CD4-positive, alpha-beta T cell (primary cell): ENCODE measurements around the gene HBEGF. TPM values are rescaled to one million over a fixed set of nuclear protein-coding genes. Genes with fewer than 3 reads are reported as not detected.
A peak's percentile ranks its signal among the peaks of the same experiment; 100 is the strongest.

Experiments
- ATAC-seq: fragments of 200-7000 bp; cut with Tn5 transposase; one replicate; pipeline ENCODE4 v1.10.0; 2022; ENCODE audit warnings: mild to moderate bottlenecking; ENCODE audit not compliant: poor library complexity
- CTCF ChIA-PET: fragments of 350-600 bp; sonication (Branson Sonifier 250); formaldehyde crosslinking; loops from one replicate; lab custom pipeline; 2021; ENCODE audit warnings: antibody characterized with exemption, inconsistent platforms; lab: Charles Lee
- POLR2A ChIA-PET: fragments of 350-600 bp; sonication (Branson Sonifier 250); formaldehyde crosslinking; loops from one replicate; lab custom pipeline; 2021; ENCODE audit warnings: antibody characterized with exemption, inconsistent platforms; lab: Charles Lee
- DNase-seq, 14 experiments: peaks; one replicate each; pipeline ENCODE4 v3.0.0-alpha.2; 2013 to 2020; ENCODE audit warnings: mixed read lengths in 2 of 14
- H3K27ac ChIP-seq, 2 donors: one replicate each; pipeline versions ENCODE4 v1.5.1 to v1.7.0; 2013; ENCODE audit warnings: low read length in 2 of 2, low read depth in 1 of 2, mild to moderate bottlenecking in 1 of 2
- H3K27me3 ChIP-seq, 2 experiments: 1 replicate in 1 of 2; 2 replicates in 1 of 2; pipeline versions ENCODE4 v1.6.1 to v1.7.0; 2013; ENCODE audit warnings: low read length in 2 of 2, control low read depth in 1 of 2, mild to moderate bottlenecking in 1 of 2, moderate library complexity in 1 of 2; ENCODE audit not compliant: insufficient read depth in 2 of 2, control insufficient read depth in 1 of 2
- H3K36me3 ChIP-seq: one replicate; pipeline ENCODE4 v1.6.1; 2013; ENCODE audit warnings: low read length, control low read depth; ENCODE audit not compliant: insufficient read depth
- H3K4me1 ChIP-seq: one replicate; pipeline ENCODE4 v1.6.1; 2013; ENCODE audit warnings: low read length, control low read depth; ENCODE audit not compliant: insufficient read depth
- H3K4me3 ChIP-seq: one replicate; pipeline ENCODE4 v1.5.1; 2013; ENCODE audit warnings: mild to moderate bottlenecking, low read length, moderate library complexity
- H3K9me3 ChIP-seq, 2 experiments: 1 replicate in 1 of 2; 2 replicates in 1 of 2; pipeline versions ENCODE4 v1.6.1 to v1.7.0; 2013; ENCODE audit warnings: low read length in 2 of 2, mild to moderate bottlenecking in 2 of 2, control low read depth in 1 of 2, moderate library complexity in 1 of 2; ENCODE audit not compliant: control insufficient read depth in 1 of 2, insufficient read depth in 1 of 2
- H3K27ac Mint-ChIP-seq: one replicate; pipeline ENCODE4 v1.8.0; 2020; ENCODE audit warnings: mixed read lengths
- H3K27me3 Mint-ChIP-seq: one replicate; pipeline ENCODE4 v1.8.0; 2021; ENCODE audit warnings: mixed read lengths
- H3K36me3 Mint-ChIP-seq: one replicate; pipeline ENCODE4 v1.8.0; 2021; ENCODE audit warnings: low read depth, mixed read lengths
- H3K4me1 Mint-ChIP-seq: one replicate; pipeline ENCODE4 v1.8.0; 2021; ENCODE audit warnings: low read depth, mixed read lengths
- H3K4me3 Mint-ChIP-seq: one replicate; pipeline ENCODE4 v1.8.0; 2020; ENCODE audit warnings: mild to moderate bottlenecking, mixed read lengths
- H3K9me3 Mint-ChIP-seq: one replicate; pipeline ENCODE4 v1.8.0; 2020; ENCODE audit warnings: mixed read lengths
- CTCF ChIP-seq: fragments of 200-600 bp; IDR thresholded peaks from one replicate; pipeline ENCODE4 v1.8.0; 2022; ENCODE audit warnings: antibody characterized with exemption, mild to moderate bottlenecking
- intact Hi-C, 2 experiments: fragments of 100-400 bp; cut with DNase I in 1 of 2; cut with micrococcal nuclease in 1 of 2; formaldehyde crosslinking; loops; one replicate each; pipeline versions ENCODE4 v1.15.1 to v1.9.0; 2023 to 2025; cut with DNase I, micrococcal nuclease
- total RNA-seq, 174 experiments: library from RNA in 2 of 174; stranded (reverse) in 2 of 174; gene quantifications; one replicate each; pipeline ENCODE4 v1.2.3 and lab custom pipeline; 2021 to 2026

Gene HBEGF
- total RNA-seq, 2 experiments from 2014 or later = 3.6 to 4.2 TPM

DNA sequence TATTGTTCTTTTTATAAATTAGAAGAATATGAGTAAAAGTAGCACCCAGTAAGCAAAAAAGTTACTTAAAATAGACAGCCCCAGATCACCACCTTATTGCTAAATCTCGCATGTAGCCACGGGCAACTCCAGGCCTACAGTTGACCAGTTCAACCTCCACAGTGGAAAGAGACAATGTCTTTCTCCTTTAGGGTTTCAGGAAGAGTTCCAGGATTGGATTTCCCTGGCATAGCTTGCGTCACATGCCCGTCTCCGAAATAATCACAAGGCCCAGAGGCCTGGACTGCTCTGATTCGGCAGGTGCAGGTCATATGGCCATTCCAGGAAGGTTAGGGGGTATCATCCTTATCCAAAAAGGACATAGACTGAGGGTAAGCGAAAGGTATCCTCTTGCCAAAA lies 33.6 kb downstream of the HBEGF start:
- no peaks in the 10 kb centered on the region for H3K9me3 ChIP-seq
- ATAC-seq (no peak), DNase-seq (no peak)
- no peak overlapping the region for H3K27ac Mint-ChIP-seq
- no peaks in the 10 kb centered on the region for H3K9me3 Mint-ChIP-seq
- no peaks in the 10 kb centered on the region for H3K36me3 ChIP-seq
- TF ChIP-seq CTCF = no peak
- H3K27me3 ChIP-seq = no peaks in the 10 kb centered on the region
- no peaks in the 10 kb centered on the region for H3K4me1 Mint-ChIP-seq
- no peaks in the 10 kb centered on the region for H3K27me3 Mint-ChIP-seq
- no peaks in the 10 kb centered on the region for H3K4me1 ChIP-seq
- ChIA-PET POLR2A (no interaction called here), CTCF (interaction anchor here (1.3 kb wide), 1 partner anchor 19 kb away, joined by 3 read pairs; no protein-coding TSS in a partner anchor)
- intact Hi-C loops = no loop called here
- H3K4me3 ChIP-seq = no peak overlapping the region
- no peak overlapping the region for H3K27ac ChIP-seq
- H3K36me3 Mint-ChIP-seq = no peaks in the 10 kb centered on the region
- H3K4me3 Mint-ChIP-seq = no peak overlapping the region

GRCh38 chr5:140312067-140312790 lies 34.2 kb downstream of the HBEGF start:
- POLR2A ChIA-PET = no interaction called here
- no peaks in the 10 kb centered on the region for H3K27me3 Mint-ChIP-seq

GRCh38 chr5:140311011-140311467 lies 35.4 kb downstream of the HBEGF start:
- Mint-ChIP-seq H3K27ac (no peak overlapping the region), H3K4me1 (no peaks in the 10 kb centered on the region), H3K27me3 (no peaks in the 10 kb centered on the region), H3K36me3 (no peaks in the 10 kb centered on the region), H3K4me3 (no peak overlapping the region), H3K9me3 (no peaks in the 10 kb centered on the region)
- ATAC-seq (no peak), DNase-seq (no peak)
- Histone ChIP-seq H3K9me3 (no peaks in the 10 kb centered on the region), H3K36me3 (no peaks in the 10 kb centered on the region), H3K27ac (no peak overlapping the region), H3K27me3 (no peaks in the 10 kb centered on the region), H3K4me3 (no peak overlapping the region), H3K4me1 (no peaks in the 10 kb centered on the region)
- no peak for TF ChIP-seq CTCF
- ChIA-PET CTCF (no interaction called here), POLR2A (no interaction called here)
- intact Hi-C loops = no loop called here

More at GRCh38 chr5:140312067-140312790, 34.2 kb downstream of the HBEGF start:
- Histone ChIP-seq H3K9me3 (no peaks in the 10 kb centered on the region), H3K27me3 (no peaks in the 10 kb centered on the region), H3K36me3 (no peaks in the 10 kb centered on the region), H3K4me1 (no peaks in the 10 kb centered on the region), H3K27ac (no peak overlapping the region), H3K4me3 (no peak overlapping the region)
- no peak for TF ChIP-seq CTCF
- CTCF ChIA-PET = interaction anchor here (1.3 kb wide), 1 partner anchor 18 kb away, joined by 3 read pairs; no protein-coding TSS in a partner anchor
- intact Hi-C loops = no loop called here
- ATAC-seq = no peak
- no peaks in the 10 kb centered on the region for H3K36me3 Mint-ChIP-seq
- H3K4me1 Mint-ChIP-seq = no peaks in the 10 kb centered on the region
- peak in 2 of 14 experiments; percentile 23 to 43 for DNase-seq
- no peak overlapping the region for H3K4me3 Mint-ChIP-seq
- no peaks in the 10 kb centered on the region for H3K9me3 Mint-ChIP-seq
- H3K27ac Mint-ChIP-seq = no peak overlapping the region
